ENCODE data around the gene PRG2.
"Not testable (repeated sequence)": the region's sequence is repeated elsewhere in the genome, so short reads cannot be mapped to it uniquely, and the experiment has no call there.

The PRG2 gene

DNA sequence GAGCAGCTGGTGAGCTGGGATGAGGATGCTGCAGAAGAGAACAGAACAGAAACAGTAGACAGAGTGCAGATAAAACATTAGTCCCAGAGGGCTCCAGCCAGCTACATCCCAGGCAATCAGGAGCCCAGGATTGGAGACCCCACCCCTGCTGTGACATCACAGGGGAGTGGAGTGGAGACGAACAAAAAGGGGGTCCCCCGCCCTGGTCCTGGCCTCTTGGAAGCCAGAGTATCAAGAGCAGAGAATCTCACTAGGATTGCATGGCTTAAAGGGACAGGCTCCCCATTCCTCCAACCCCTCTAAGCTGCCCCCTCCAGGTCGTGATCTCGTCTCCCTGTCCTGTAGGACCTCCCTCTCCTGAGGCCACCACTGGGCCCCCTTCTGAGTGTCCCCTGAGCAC is 52.3 kb downstream of the PRG2 start, which contains the start of gene P2RX3:
Gene P2RX3, plus strand, starts transcription at position 211 of the 400 bp plus-strand sequence. CDS start 199 bp downstream, outside the sequence.
- H3K4me3 ChIP-seq (ENCODE audit: low read depth, low read length) = no peak within 1 kb of the TSS
- peaks cover 3% of the 10 kb centered on the region for H3K27me3 ChIP-seq (replicated peaks)
- no peak for DNase-seq
- in situ Hi-C loops (cut with HindIII; ENCODE audit: low pct_ligation_motif_present, low sequenced_read_pairs) = no loop called here
- no peak within 1 kb of the TSS for H3K27ac ChIP-seq
- H3K36me3 ChIP-seq (replicated peaks) = peaks cover 2% of the 10 kb centered on the region
- TF ChIP-seq, protein P1, sequence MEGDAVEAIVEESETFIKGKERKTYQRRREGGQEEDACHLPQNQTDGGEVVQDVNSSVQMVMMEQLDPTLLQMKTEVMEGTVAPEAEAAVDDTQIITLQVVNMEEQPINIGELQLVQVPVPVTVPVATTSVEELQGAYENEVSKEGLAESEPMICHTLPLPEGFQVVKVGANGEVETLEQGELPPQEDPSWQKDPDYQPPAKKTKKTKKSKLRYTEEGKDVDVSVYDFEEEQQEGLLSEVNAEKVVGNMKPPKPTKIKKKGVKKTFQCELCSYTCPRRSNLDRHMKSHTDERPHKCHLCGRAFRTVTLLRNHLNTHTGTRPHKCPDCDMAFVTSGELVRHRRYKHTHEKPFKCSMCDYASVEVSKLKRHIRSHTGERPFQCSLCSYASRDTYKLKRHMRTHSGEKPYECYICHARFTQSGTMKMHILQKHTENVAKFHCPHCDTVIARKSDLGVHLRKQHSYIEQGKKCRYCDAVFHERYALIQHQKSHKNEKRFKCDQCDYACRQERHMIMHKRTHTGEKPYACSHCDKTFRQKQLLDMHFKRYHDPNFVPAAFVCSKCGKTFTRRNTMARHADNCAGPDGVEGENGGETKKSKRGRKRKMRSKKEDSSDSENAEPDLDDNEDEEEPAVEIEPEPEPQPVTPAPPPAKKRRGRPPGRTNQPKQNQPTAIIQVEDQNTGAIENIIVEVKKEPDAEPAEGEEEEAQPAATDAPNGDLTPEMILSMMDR (IDR thresholded peaks at IDR 0.05; ENCODE audit: low read depth, low read length, missing control alignments) = no peak

DNA sequence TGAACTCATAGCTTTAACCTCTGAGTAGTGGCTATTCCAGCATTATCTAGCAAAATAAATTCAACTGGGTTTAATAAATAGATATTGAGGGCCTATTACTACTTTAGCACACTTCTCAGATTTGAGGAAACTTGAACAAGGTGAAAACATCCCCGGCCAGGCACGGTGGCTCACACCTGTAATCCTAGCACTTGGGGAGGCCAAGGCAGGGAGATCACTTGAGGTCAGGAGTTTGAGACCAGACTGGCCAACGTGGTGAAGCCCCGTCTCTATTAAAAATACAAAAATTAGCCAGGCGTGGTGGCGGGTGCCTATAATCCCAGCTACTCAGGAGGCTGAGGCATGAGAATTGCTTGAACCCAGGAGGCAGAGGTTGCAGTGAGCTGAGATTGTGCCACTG is 53.6 kb downstream of the PRG2 start:
- DNase-seq; H3K27ac ChIP-seq; in situ Hi-C loops (cut with HindIII; ENCODE audit: low pct_ligation_motif_present, low sequenced_read_pairs); H3K4me3 ChIP-seq (ENCODE audit: low read depth, low read length); H3K27me3 ChIP-seq (replicated peaks): not testable (repeated sequence)
- H3K36me3 ChIP-seq (replicated peaks) = peaks cover 15% of the 10 kb centered on the region

All from brain microvascular endothelial cell (primary cell).